Retinal pigment epithelial cell (primary cell): ENCODE results near the gene ARHGAP31.

Experiments used
- DNase-seq: peaks from one replicate; pipeline ENCODE4 v3.0.0-alpha.2; 2010; ENCODE audit warnings: low read depth
- H3K4me3 ChIP-seq: 2 replicates; pipeline ENCODE4 v1.5.1; 2011; ENCODE audit warnings: mild to moderate bottlenecking, low read length, control low read depth, moderate library complexity
- TF ChIP-seq, protein P1 (sequence below): conservative IDR thresholded peaks from 2 replicates; pipeline ENCODE4 v1.5.1; 2011; ENCODE audit warnings: low read depth, low read length, control low read depth, inconsistent platforms

ARHGAP31 gene

DNA sequence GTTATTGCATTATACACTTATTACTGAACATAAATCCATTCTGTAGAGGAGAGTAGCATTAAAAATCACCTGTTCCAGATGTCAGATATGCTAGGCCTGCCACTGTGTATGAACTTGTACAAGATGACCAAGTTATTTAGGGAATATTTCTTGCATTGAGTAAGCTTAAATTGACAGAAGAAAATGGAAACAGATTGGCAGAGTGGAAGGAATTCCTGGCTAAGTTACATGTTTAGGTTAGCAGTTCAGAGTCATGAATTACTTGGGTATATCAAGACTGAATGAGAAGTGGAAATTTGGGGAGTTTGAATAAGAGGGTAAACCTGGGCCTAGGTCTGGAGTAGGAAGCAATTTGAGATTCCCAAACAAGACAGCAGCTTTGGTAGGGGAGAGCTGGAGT lies 44.6 kb downstream of the ARHGAP31 start:
- TF ChIP-seq, protein P1, sequence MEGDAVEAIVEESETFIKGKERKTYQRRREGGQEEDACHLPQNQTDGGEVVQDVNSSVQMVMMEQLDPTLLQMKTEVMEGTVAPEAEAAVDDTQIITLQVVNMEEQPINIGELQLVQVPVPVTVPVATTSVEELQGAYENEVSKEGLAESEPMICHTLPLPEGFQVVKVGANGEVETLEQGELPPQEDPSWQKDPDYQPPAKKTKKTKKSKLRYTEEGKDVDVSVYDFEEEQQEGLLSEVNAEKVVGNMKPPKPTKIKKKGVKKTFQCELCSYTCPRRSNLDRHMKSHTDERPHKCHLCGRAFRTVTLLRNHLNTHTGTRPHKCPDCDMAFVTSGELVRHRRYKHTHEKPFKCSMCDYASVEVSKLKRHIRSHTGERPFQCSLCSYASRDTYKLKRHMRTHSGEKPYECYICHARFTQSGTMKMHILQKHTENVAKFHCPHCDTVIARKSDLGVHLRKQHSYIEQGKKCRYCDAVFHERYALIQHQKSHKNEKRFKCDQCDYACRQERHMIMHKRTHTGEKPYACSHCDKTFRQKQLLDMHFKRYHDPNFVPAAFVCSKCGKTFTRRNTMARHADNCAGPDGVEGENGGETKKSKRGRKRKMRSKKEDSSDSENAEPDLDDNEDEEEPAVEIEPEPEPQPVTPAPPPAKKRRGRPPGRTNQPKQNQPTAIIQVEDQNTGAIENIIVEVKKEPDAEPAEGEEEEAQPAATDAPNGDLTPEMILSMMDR, result no peak
- no peak overlapping the region for H3K4me3 ChIP-seq
- DNase-seq, result no peak

DNA sequence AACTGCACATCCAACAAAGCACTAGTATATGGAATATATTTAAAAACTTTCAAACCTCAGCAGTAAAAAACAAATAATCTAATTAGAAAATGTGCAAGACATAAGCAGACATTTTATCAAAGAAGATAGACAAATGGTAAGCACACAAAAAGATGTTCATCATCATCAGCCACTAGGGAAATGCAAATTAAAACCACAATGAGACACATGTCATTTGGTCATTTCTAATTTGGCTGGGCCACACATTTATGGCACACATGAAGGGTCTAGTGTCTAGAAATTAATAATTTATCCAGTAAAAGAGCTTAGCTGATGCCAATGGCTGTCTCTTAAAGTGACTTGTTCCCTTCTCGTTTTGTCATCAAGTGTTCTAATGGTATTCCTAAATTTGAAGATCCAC lies 45.8 kb downstream of the ARHGAP31 start:
- TF ChIP-seq, protein P1, result no peak
- H3K4me3 ChIP-seq, result no peak overlapping the region
- DNase-seq, result no peak

DNA sequence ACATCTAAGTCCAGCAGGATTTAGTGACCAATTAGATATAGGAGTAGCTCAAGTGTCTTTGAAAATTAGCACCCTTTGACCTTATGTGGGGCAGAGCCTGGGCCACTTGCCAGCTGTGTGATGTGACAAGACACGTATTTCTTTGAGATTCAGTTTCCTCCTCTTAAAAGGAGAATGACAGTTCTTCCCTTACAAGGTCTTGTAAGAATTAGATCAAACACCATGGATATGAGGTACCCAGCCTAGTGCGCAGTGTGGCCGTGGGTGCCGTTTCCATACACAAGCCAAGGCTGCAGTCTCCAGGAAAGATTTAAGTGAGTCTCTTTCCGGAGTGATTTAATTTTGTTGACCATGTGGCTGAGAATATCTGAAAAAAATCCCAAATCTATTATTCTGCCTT lies 46.3 kb downstream of the ARHGAP31 start:
- TF ChIP-seq, protein P1, result no peak
- no peak for DNase-seq
- H3K4me3 ChIP-seq, result no peak overlapping the region

DNA sequence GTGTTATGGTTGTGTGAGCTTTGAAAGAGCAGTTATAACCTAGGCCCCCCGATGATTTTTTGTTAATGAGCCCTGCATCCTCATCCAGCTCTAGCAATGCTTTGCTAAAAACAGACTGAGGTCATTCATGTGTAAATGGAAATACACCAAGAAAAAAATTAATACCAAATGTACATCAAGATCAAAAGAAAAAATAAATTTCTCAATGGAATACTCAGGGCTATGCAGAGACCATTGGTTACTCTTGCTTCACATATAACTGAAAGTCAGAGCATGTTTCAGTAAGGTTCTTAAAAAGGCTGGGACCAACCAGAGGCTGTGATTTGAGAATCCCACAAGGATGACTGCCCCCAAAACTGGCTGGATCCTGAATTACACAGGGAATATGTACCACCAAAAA lies 48.0 kb downstream of the ARHGAP31 start:
- TF ChIP-seq, protein P1, result no peak
- no peak for DNase-seq
- H3K4me3 ChIP-seq, result no peak overlapping the region

DNA sequence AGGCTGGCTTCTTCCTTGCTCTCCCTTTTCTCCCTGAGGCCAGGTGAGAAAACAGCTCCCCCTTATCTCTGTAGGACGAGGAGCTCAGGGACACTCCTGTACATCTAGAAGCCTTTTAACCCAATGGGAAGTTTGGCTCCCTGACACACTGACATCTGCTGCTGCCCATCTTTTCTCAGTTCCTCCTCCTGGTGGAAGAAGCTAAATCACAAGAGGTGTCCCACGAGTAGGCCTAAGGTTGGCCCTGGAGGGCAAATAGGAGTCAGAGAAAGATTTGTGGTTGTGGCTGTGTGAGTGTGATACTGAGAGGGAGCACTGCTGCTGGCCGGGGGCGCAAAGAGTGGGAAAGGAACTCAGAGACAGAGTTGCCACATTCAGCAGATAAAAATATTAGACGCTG lies 49.5 kb downstream of the ARHGAP31 start:
- H3K4me3 ChIP-seq, result no peak overlapping the region
- DNase-seq, result no peak
- TF ChIP-seq, protein P1, result no peak

DNA sequence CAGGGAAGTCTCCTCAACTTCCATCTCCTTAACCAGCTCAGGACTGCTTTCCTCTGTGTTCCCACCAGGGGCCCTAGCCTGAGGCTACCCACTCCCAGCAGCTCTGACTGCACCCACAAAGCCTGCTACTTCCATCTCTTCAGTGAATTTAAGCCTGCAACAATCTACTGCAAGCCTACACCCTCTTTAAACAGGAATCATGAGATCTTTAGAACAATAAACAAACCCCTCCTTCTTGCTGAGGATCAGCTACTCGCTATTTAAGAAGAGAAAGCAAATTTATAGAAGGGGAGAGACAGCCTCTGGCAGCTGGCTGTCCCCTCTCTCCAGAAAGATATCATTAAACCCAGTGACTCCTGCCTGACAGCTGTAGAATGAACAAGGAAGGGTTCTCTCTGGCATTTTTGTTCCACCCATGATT lies 51.9 kb downstream of the ARHGAP31 start:
- TF ChIP-seq, protein P1, result no peak
- H3K4me3 ChIP-seq, result no peak overlapping the region
- no peak for DNase-seq

DNA sequence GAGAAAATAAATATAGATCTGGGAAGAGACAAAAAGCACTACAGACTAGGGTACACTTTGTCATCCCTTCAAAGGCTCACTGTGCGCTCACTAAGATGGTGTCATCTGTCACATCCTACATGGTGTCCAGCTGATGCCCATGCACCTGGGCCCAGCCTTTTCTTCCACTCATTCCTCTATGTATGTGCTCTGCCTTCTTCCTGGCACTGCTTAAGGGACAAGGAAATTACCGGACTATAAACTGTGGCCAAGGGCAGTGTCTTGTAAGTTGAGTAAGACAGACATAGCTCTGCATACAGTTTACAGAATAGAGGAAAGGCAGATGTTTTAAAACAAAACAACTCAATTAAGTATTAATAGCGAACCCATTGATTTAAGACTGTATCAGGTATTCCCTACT lies 52.9 kb downstream of the ARHGAP31 start:
- DNase-seq, result no peak
- no peak overlapping the region for H3K4me3 ChIP-seq
- TF ChIP-seq, protein P1, result no peak
